Stimulated activated CD8-positive, alpha-beta memory T cell treated with anti-CD3 and anti-CD28 coated beads, Interleukin-12 subunit alpha, Interleukin-12 subunit beta, amount 100 ng/mL, for 24 hours (primary cell): ENCODE measurements around the gene GRIA4.

ENCODE experiments used
- DNase-seq: peaks from one replicate; pipeline ENCODE4 v3.0.0-alpha.2; 2020; ENCODE audit errors: extremely low read depth

The GRIA4 gene

DNA sequence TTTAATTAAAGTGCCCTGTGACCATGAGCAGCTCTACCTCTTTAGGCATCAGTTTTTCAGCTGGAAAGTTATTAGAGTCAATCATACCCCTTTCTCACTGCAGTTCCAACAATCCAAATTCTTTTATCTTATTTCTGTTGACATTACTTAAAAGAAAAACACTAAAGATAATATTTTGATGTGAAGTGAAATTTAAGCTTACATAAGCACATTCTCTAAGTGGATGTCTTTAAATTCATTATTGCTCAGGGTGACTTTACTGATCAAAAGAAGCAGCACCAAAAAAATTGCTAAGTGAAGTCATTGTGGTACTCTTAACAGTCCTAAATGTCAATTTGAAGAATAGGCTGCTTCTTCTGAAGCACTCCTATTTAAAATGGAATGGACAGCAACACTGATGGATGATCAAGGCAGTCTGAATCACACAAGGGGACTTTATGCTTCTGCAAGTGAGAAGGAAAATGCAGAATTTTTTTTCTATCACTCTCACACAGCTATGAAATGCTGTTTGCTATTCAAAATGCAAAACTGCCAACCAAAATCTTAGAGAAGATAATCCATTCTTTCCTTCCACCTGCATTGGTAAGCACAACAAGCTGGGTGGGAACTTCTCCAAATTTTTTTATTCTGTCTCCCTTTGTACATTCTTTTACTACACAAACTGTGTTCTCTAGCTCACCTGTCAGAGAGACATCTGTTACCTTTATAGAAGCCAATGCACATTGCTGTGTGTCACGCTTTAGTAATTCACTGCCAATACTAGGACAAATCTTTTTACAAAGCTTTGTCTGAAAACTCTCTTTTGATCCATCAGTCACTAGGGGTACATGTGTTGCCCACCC is 179.9 kb downstream of the GRIA4 start:
- DNase-seq = no peak

DNA sequence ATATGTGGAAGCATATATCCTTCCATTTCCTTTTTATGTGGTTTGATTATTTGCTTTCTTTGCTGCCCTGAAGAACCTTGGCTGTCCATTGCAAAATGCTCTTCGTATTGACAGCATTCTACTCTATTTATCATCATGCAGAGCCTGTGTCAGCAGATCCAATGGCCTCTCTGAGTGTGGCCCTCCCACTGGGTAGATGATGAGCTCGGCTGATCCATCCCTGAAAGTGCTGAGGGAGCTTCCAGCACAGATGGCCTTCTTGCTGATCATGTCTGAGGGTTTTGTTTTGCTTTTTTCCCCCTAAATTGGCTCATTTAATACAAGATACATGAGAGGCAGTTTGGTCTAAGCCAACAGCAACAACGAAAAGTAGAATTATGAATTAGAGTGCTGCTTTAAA is 181.0 kb downstream of the GRIA4 start:
- no peak for DNase-seq

DNA sequence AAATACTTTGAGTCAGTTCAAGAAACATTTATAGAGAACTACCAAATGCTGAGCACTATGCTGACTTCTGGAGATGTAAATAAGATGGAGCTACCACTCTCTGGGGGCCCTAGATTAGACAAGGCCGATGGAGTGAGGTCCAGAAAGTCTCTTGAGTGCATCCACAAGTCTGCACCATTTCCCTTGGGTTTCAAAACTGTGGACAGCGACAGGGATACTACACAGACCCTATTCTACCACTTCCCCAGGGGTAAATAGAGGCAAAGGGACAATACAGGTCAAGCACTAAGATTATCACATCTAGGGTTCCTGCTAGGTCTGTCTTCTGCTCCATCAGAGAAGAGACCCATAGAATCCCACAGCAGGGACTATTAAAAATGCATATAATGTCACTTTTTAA is 183.2 kb downstream of the GRIA4 start:
- DNase-seq = no peak

DNA sequence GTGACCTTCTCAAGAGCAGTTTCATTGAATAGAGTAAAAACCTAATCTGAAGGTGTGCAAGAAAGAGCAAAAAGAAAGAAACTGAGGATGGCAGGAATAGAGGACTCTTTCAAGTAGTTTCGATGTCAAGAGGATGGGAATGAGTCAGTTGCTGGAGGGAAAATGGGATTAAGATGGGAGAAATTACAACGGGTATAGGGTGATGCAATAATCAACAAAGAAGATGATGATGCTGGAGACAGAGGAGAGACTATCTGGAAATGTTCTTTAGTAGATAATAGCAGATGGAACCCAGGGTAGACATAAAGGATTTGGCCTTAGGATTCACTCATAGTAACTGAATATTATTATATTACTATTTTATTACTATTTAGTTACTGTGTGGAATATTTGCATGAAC is 189.4 kb downstream of the GRIA4 start:
- DNase-seq = no peak

DNA sequence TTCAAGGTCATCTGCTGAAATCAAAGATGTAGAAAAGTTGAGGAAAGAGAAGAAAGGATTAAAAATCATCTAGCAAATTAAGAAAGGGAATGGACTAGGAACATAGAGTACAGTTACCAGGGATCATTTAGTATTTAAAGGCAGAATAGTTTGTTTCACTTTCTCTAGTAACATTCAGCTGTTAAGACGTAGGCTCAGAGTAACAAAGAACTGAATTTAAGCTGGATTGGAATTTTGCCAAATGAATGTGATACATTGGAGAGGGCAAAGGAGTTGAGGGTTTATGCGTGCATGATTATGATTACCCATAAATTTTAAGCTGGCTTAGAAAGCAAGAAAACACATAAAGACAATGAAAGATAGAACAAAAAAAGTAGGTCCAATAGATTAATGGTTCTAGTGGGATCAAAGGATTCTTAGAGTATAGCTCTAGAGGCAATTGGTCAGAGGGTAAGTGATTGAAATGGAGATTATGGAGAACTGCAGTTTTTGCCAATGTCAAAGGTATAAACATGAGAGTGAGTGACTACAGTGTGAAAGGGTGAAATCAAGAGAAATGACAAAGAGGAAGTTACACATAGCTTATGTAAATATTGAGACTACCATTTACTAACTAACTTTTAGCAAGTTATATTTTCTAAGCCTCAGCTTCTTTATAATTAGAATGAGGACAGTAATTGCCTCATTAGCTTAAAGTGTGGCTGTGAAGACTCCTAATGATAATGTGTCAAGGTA is 190.0 kb downstream of the GRIA4 start:
- DNase-seq = no peak

DNA sequence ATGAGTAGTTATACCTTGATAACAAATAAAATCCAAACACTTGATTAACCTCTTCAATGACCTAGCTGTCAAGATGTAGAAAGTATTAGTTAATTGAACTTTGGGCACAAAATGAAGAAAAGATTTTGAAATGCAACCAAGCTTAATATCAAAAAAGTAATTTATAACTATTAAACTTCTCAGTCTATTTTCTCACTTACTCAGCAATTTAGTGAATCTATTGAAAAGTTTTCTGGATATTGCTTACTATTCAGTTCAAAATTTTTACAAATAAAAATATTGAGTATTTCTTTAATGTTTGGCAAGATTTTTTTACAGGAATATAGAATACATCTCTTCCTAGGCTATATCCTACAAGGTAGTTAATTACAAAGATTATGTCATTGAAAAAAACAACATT is 192.5 kb downstream of the GRIA4 start:
- no peak for DNase-seq

DNA sequence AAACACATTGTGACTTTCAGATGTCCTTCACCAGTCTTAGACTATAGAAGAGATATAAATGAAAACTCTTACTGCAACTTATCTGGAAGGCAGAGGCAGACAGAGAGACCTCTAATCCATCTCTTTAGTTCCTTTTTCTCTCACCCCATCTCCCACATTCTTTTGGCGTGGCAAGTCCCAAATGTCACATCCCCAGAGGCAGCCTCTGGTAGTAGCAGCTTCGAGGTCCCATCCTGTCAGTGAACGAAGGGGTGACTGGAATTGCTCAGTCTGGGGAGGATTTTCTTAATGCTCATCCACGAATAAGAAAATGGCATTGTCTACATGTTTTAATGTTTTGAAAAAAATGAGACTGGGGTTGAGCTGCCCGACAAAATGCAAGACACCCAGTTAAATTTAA is 201.4 kb downstream of the GRIA4 start:
- no peak for DNase-seq

DNA sequence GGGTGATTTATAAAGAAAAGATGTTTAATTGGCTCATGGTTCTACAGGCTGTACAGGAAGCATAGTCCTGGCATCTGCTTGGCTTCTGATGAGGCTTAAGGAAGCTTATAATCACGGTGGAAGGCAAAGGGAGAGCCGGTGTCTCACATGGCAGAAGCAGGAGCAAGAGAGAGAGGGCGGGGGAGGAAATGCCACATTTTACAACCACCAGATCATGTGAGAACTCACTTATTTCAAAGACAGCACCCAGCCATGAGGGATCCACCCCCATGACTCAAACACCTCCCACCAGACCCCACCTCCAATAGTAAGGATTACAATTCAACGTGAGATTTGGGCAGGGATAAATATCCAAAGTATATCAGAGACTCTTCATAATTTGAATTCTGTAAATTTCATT is 211.5 kb downstream of the GRIA4 start:
- DNase-seq = no peak

DNA sequence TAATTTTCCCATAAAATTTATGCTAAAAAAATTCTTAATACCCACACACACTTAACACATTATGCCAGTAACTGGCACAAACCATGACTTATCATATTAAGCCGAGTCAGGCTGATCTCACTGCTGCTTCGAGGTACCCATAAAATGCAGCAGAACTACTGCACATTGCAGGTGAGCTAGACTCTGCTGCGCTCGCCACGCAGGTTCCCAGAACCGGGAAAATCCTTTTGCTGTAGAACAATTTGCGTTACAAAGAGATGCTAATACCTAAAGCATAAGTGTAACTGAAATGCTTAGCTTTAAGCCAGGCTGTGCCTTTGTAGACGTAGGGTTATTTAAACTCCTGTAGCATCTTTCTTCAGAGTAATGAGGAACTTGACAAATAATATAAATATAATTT is 211.9 kb downstream of the GRIA4 start:
- DNase-seq = no peak

DNA sequence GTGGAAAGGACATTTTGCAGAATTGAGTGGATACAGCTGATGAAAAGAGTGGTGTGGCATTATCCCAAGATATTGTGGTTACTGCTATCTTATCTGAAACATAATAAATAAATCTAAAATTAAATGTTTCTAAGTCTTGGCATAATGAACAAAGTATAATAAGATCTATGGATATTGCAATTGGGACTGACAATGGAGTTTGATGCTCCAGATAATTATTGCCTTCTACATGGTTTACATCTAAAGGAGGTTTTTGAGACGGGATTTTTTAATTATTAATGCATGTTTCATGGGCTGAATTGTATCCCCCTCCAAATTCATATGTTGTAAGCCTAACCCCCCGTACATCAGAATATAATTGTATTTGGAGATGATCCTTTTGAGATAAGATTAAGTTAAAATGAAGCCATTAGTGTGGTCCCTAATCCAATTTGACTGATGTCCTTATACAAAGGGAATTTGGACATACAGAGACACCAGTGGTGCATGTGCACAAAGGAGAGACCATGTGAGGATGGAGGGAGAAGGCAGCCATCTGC is 213.7 kb downstream of the GRIA4 start:
- no peak for DNase-seq

DNA sequence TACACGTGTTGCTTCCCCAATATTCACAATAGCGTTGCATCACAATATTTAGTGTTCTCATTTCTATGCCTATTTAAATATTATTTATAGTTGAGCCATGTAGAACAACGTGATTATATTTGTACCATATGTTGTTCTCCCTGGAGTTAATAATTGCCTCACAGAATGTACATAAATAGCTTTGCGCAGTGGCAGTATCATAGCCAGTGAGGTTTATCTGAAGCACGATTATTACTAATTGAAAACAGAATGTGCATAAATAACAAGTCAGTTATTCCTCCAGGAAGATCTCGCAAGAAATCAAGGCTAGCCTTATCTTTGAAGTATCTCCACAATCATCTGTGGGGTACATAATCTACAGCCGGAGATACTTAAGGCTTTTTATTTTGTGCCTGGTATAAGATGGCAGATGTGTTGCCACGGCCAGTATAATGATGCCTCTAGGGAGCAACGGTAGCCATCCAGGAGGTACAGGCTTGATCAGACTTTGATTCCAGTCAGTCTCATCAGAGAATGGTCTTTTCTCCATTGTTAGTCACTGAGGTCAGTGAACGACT is 214.7 kb downstream of the GRIA4 start:
- no peak for DNase-seq

DNA sequence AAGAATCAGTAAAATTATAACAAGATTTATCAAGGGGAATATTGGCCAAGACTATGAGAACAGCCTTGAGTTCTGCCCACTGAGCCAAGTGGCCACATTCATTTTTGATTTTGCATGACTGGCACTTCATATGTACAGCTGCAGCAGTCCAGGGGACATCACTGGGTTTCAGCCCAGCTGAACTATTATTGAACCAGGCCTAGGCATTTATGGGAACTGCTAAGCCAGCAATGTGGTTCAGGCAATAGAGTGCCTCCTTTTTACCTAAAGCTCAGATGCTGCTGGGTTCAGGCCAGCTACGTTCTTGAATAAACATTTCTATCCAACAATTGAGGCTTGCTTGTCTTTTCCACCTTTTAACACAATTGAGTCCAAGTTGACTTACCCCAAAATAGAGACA is 215.3 kb downstream of the GRIA4 start:
- no peak for DNase-seq

DNA sequence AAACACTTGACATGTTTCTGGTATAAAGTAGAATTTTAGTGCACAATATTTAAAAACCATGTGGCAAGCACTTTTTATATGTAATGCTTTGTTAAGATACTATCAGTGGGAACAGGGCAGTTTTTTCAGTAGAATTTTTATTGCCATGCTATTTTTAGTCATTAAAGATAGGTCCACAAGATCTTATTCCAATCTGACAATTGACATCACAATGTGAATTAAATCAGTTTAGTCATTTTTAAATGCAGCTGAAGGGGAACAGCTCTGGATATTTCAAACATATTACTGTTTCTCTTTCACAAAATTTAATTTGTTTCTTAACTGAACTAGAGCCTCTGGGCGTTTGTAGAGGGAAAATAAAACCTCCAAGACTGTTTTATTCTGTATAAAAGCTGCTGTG is 218.0 kb downstream of the GRIA4 start:
- DNase-seq = no peak

DNA sequence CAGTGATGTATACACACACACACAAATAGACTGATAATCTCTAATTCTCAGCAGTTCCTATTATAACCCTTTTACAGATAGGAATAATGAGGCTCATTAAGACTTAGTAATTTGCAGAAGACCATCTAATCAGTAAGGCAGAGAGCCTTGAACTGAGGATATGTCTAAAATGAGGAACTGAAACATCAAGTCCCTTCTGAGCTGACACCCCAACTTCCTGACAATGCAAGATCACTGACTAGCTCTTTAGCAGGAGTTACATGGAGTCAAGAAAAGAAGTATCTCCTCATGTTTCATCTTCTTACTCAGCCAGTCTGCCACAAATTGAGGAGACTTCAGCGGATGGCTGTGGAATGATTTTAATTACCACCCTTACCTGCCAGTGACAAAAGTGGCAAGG is 219.2 kb downstream of the GRIA4 start:
- no peak for DNase-seq

DNA sequence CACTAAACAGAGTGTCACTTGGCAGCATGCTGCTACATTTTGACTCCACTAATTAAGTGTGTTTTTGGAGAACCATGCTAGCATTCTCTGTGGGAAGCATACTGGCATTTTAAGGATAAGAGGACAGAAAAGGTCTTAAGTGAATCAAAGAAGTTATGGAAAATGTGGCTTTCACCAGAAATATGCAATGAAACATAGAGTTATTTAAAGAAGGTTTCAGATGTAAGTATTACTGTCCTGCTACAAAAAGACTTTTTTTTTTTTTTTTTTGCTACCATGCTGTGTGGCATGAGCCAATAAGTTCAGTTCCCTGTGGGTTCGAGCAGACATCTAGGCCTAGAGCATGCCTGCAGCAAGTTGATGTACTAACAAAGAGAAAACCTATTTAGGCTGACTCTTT is 224.6 kb downstream of the GRIA4 start:
- DNase-seq = no peak

DNA sequence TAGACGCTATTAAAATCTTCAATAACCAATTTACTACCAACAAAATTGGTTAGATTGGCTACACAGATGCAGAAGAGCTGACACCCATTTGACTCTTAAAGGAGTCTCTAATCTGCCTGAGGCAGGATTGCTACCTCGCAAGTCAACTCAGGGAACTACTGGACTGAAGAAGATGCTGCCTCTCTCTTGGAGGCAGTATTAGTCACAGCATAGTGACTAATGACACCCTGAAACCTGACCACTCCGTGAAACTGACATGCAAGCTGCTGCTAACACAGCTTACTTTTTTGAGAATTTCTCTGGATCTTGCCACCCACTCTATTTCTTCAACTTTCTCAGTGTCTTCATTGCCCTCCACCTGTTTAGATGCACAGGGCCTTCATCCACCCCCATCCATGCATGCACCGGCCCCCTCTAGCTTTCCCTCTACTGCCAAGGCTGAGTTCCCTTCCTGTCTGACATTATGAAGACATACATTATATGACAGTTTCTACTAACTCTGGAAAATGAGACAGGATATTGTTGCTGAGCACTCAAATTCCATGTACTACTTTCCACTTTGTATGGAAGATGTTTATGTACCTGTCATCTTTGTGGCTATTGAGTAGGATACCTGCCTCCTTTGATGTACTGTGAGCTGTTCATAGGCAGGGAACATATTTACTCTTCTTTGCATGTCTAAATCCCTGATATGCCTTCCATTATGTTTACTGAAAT is 229.0 kb downstream of the GRIA4 start:
- DNase-seq = no peak

DNA sequence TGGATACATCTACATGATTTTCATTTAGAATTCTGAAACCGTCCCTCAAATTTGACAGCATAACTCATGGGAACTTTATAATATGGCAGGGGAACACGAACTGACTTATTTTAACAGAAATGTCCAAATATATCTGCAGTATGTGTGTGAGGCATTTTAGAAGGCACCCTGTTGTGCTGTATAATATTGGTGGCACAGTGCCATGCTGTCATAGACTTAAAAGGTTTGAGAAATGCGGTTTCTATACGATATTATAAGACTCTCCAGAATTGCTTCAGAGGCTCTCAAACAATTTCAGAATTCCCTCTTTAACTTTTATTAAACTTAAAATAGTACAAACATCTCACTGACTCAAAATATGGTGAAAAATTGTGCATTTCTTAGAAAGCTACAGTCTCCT is 230.5 kb downstream of the GRIA4 start:
- DNase-seq = no peak

DNA sequence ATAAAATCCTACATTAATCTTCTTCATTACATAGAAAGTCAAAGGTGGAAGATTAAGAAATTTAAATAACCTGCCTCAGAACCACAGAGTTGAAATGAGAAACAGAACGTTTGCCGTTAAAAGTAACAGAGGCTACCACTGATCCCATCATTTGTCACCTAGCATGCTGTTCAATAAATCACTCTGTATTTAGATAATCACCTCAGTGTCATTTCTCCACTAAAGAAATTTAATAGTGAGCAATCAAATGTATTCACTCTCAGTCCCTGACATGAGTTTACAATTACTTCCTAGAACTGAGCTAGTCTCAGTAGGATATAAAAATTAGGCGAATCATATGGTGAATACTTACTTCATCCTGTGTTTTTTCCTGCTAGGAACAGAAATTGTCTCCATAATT is 242.5 kb downstream of the GRIA4 start:
- DNase-seq = no peak

DNA sequence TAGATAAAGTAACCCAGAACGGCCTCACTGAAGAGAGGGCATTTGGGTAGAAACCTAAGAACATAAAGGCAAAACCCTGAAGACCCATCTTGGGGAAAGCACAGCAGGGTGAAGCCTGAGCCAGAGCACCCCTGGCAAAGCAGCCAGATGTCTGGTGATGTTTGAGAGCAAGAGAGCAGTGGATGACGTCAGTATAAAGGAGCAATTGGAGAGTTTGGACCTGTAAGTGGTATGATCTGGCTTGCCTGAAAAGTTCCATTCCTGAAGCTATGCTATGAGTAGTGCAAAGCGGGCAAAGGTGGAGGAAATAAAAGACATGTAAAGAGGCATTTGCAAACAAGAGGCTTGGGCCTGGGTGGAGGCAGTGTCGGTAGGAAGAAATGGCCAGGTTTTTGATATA is 244.4 kb downstream of the GRIA4 start:
- no peak for DNase-seq

DNA sequence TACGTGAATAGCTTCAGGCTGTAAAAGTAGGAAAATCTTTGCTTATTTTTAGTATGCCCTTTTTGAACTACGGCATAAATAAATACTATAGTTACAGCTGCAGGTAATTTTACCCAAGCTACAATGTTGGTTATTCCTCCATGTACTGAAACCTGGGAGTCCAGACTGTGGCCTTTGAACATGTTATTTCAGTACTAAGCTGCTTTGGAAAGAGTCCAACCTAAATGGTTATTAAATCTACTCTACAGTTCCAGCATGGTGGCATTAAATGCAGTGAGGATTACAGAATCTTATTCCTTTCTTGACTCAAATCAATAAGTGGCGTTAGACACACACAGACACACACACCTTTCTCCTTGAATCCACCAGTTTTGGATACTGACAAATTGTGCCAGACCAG is 247.1 kb downstream of the GRIA4 start:
- no peak for DNase-seq

DNA sequence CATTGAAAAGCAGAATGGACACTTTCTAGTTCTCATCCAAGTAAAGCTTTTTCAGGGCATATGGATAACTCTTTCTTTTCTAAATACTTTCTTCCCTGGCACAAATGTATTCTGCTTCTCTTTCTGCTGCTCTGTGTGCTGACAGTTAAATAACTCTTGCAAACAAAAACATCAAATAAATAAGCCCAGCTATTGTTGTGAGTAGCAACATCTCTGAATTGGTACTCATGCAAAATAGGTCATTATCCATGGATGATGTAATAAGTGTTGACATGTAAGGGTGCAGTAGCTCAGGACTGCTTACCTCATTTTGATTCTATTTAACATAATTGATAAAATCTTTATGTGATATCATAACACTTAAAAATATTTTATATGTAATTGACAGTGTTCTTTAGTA is 247.9 kb downstream of the GRIA4 start:
- DNase-seq = no peak

DNA sequence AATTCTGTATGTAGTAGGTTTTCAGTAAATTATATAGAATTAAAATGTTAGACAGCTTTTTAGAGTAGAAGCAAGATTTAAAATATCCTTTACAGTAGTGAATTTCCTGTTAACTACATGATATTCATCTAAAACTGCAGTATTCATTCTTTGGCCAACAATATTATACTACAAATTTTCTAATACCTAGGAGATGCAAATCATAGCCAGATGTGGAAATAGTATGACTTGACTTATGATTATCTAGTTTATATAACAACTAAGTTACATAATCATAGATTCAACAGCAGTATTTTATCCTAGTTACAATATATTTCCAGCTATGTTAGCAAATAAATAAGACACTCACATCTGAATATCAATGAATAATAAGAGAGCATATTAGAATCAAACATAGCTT is 249.0 kb downstream of the GRIA4 start:
- no peak for DNase-seq
